Lower lobe of right lung (tissue), 2 donors: ENCODE data around the gene ASB12. TPM values are rescaled to one million over a fixed set of nuclear protein-coding genes. Genes with fewer than 3 reads are reported as not detected.

Experiments used
- ATAC-seq, 2 donors: fragments of 200-7000 bp; cut with Tn5 transposase; one replicate each; pipeline ENCODE4 v1.9.1; 2020 to 2022; ENCODE audit warnings: mild to moderate bottlenecking in 2 of 2, moderate library complexity in 2 of 2
- DNase-seq: peaks from one replicate; pipeline ENCODE4 v3.0.0-alpha.2; 2020
- H3K27ac ChIP-seq: fragments of 200-600 bp; one replicate; pipeline ENCODE4 v1.8.0; 2022
- H3K27me3 ChIP-seq: fragments of 200-600 bp; one replicate; pipeline ENCODE4 v1.8.0; 2022; ENCODE audit warnings: low read depth
- H3K36me3 ChIP-seq: fragments of 200-600 bp; one replicate; pipeline ENCODE4 v1.8.0; 2022; ENCODE audit warnings: mild to moderate bottlenecking
- H3K4me1 ChIP-seq: fragments of 200-600 bp; one replicate; pipeline ENCODE4 v1.8.0; 2022
- H3K4me3 ChIP-seq: fragments of 200-600 bp; one replicate; pipeline ENCODE4 v1.8.0; 2022; ENCODE audit warnings: mild to moderate bottlenecking
- H3K9me3 ChIP-seq: fragments of 200-600 bp; one replicate; pipeline ENCODE4 v1.8.0; 2022
- intact Hi-C: fragments of 100-400 bp; cut with DNase I; formaldehyde crosslinking; loops from one replicate; pipeline ENCODE4 v1.11.0; 2022
- total RNA-seq: library from RNA; stranded (reverse); fragmentation: NEBNext Ultra II Directional; extraction: Animal tissue kit (Norgen Biotek cat#: 25700); gene quantifications from one replicate; pipeline ENCODE4 v1.2.1, GENCODE V29; 2021
- TF ChIP-seq, protein P1 (sequence below): fragments of 200-600 bp; IDR thresholded peaks from one replicate; pipeline ENCODE4 v1.8.0; 2022; ENCODE audit warnings: antibody characterized with exemption, mild to moderate bottlenecking
- donor health status: DM: no; HTN: yes; CAD: no; lungs with severe emphysema.

ASB12 gene
- total RNA-seq, 1 donor from 2014 or later, result not detected

DNA sequence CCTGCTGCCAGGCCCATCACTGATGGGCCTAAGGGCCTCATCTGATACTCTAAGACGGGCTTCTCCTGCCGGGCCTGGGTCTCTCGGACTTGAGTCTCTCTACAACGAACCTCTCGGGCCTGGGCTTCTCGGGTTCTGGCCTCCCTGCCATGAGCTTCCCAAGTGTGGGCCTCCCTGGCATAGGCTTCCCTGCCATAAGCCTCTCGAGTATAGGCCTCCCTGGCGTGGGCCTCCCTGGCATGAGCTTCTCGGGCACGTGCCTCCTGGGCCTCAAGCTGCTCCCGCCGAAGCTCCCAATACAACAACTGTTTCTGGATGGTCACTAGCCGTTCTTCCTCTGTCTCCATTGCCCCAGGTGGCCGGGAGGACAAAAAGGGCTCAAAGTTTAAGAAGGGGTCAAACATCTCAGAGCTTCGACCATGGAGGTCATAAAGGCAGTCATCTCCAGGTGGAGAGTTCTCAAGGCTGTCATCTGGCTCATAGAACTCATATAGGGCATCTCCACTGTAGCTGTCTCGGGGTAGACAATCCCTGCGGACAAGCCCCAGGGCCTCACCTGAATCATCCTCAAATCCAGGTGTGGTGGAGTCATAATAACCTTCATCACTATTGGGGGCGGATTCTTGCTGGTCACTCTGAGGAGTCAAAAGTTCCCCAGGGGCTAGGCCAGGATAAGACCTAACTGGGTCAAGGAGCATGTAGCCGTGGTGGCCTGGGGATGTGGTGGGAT is 39.0 kb downstream of the ASB12 start:
- H3K9me3 ChIP-seq, result no peaks in the 10 kb centered on the region
- no peaks in the 10 kb centered on the region for H3K4me1 ChIP-seq
- H3K27me3 ChIP-seq, result no peaks in the 10 kb centered on the region
- TF ChIP-seq, protein P1, sequence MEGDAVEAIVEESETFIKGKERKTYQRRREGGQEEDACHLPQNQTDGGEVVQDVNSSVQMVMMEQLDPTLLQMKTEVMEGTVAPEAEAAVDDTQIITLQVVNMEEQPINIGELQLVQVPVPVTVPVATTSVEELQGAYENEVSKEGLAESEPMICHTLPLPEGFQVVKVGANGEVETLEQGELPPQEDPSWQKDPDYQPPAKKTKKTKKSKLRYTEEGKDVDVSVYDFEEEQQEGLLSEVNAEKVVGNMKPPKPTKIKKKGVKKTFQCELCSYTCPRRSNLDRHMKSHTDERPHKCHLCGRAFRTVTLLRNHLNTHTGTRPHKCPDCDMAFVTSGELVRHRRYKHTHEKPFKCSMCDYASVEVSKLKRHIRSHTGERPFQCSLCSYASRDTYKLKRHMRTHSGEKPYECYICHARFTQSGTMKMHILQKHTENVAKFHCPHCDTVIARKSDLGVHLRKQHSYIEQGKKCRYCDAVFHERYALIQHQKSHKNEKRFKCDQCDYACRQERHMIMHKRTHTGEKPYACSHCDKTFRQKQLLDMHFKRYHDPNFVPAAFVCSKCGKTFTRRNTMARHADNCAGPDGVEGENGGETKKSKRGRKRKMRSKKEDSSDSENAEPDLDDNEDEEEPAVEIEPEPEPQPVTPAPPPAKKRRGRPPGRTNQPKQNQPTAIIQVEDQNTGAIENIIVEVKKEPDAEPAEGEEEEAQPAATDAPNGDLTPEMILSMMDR, result no peak
- intact Hi-C loops, result no loop called here
- DNase-seq, result no peak
- peaks cover 16% of the 10 kb centered on the region for H3K36me3 ChIP-seq
- ATAC-seq, result no peak
- H3K27ac ChIP-seq, result no peak overlapping the region
- H3K4me3 ChIP-seq, result no peak overlapping the region

DNA sequence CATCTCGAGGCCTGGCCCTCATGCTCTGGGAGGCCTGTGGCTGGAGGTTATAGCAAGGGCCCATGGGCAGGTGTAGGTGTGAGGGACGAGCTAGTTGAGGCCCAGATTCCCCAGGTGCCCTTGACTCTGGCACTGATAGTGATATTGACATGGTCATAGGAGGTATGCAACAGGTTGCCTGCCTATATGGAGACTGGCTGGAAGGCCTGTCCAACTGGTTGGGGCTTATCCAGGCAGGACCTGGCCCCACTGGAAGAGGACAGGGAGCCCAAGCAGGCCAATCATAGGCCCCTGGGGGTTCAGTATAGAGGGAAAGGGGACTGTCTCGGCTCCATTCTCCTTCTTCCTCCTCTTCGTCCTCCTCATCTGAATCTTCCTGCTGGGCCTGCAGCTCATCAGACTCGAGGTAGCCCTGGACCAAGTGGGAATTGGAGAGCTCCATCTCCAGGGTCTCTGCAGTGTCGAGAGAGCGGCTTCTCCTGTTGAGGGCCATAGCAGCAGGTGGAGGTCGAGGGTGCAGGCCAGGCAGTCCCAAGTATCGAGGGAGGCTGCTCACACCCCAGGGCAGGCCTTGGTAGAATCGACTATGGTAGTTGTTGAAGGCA is 40.2 kb downstream of the ASB12 start:
- Histone ChIP-seq H3K27me3 (no peaks in the 10 kb centered on the region), H3K9me3 (no peaks in the 10 kb centered on the region), H3K4me3 (no peak overlapping the region), H3K36me3 (peaks cover 16% of the 10 kb centered on the region), H3K27ac (no peak overlapping the region), H3K4me1 (no peaks in the 10 kb centered on the region)
- DNase-seq (no peak), ATAC-seq (no peak)
- TF ChIP-seq, protein P1, result no peak
- intact Hi-C loops, result no loop called here

DNA sequence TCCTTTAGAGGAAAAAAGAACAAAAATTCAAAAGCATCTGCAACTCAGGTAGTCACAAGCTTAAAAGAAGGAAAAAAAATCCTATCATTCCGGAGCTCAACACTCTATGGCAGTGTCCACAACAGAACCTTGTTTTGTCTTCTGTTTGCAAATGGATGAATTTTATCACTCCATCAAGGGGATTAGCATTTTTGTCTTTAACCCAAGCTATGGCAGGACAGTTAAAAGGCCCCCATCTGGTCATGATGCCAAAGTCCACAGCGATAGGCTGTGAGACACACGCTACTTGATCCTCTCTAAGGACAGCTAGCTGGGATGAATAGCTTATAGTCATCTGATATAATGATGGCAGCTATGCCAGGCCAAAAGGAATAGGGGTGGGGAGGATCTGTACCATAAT is 41.5 kb downstream of the ASB12 start:
- Histone ChIP-seq H3K27ac (no peak overlapping the region), H3K27me3 (no peaks in the 10 kb centered on the region), H3K4me3 (no peak overlapping the region), H3K9me3 (no peaks in the 10 kb centered on the region), H3K4me1 (no peaks in the 10 kb centered on the region), H3K36me3 (peaks cover 16% of the 10 kb centered on the region)
- intact Hi-C loops, result no loop called here
- DNase-seq (no peak), ATAC-seq (no peak)
- TF ChIP-seq, protein P1, result no peak

DNA sequence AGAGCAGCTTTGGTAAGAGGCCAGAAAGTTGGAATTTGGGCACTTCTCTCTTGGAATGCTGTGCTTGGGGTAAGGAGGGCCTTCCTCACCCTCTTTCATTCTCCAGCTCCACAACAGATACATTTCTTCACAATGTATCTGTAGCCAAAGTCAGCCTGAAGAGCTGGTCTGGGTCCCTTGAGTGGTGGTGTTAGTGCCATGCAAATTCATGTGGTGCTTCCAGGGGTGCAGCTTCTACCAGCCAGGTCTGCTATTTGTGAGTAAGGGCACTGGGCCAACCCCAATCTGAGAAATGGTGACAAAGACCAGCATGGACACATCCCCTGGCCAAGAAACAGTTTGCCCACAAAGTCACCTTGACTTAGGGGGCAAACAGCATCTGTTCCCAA is 42.7 kb downstream of the ASB12 start:
- intact Hi-C loops, result no loop called here
- Histone ChIP-seq H3K36me3 (peaks cover 13% of the 10 kb centered on the region), H3K9me3 (no peaks in the 10 kb centered on the region), H3K4me1 (no peaks in the 10 kb centered on the region), H3K4me3 (no peak overlapping the region), H3K27ac (no peak overlapping the region), H3K27me3 (no peaks in the 10 kb centered on the region)
- TF ChIP-seq, protein P1, result no peak
- DNase-seq, result no peak
- no peak for ATAC-seq

DNA sequence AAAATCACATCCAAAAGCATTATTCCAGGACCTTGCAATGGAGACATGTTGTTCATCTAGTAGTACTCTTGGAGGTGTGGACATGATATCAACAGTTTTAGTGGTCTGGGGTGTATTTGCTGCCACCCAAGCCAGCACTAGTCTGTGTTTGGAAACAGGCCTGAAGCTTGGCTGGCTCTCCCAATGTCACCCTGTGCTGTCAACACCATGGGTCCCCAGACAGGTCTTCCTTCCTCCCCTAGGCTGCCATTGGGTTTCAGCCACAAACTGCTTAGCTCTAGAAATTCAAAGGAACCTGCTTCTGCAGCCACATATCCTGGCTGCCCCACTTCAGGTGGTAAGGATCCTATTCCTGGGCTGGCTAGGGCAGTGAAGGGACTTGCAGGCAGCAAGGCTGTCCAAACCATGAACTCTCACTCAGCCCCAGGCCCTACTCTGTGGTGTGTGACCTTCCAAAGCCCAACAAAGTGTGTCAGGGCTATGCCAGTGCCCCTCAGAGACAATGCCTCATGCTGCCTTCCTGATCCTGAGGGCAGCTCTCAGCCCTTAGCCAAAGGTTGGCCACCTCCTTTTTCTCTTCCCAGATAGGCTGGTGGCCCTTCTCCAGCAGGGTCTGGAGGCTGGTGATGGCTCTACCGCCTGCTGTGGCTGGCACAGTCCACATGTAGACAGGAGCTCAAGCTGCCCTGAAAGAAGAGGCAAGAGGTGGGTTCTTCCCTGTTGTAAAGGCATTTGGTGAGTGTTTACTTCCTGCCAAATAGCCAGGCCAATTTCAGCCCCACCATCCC is 43.2 kb downstream of the ASB12 start:
- intact Hi-C loops, result no loop called here
- H3K27me3 ChIP-seq, result no peaks in the 10 kb centered on the region
- TF ChIP-seq, protein P1, result no peak
- H3K4me1 ChIP-seq, result no peaks in the 10 kb centered on the region
- DNase-seq (no peak), ATAC-seq (no peak)
- no peak overlapping the region for H3K4me3 ChIP-seq
- peaks cover 10% of the 10 kb centered on the region for H3K36me3 ChIP-seq
- no peak overlapping the region for H3K27ac ChIP-seq
- H3K9me3 ChIP-seq, result no peaks in the 10 kb centered on the region
